K562 (cell line): ENCODE data around the gene SPATS2L. TPM values are rescaled to one million over a fixed set of nuclear protein-coding genes. Genes with fewer than 3 reads are reported as not detected.

ENCODE experiments used
- CBX1 ChIP-seq: sonication (generic); IDR thresholded peaks from 2 replicates; pipeline ENCODE4 v1.6.1; 2016; ENCODE audit warnings: antibody characterized with exemption, low read depth, mild to moderate bottlenecking
- DMBX1 ChIP-seq: fragments of 250-450 bp; sonication (Bioruptor Pico); IDR thresholded peaks from 2 replicates; pipeline ENCODE4 v1.8.0; 2022; ENCODE audit warnings: inconsistent platforms, mild to moderate bottlenecking, moderate library complexity, borderline replicate concordance
- HDAC8 ChIP-seq: fragments of 450-650 bp; IDR thresholded peaks from 2 replicates; pipeline ENCODE4 v1.6.1; 2016; ENCODE audit warnings: mild to moderate bottlenecking, missing genetic modification characterization, moderate library complexity, missing compliant biosample characterization
- HEY1 ChIP-seq: fragments of 250-450 bp; sonication (Bioruptor Pico); IDR thresholded peaks from 2 replicates; pipeline ENCODE4 v1.5.0; 2020; ENCODE audit warnings: mild to moderate bottlenecking, moderate library complexity, borderline replicate concordance
- HMG20A ChIP-seq: fragments of 450-650 bp; formaldehyde crosslinking; conservative IDR thresholded peaks from 2 replicates; pipeline ENCODE4 v1.4.0; 2020; ENCODE audit warnings: mild to moderate bottlenecking, mixed read lengths
- HSF4 ChIP-seq: fragments of 250-450 bp; sonication (Bioruptor Pico); IDR thresholded peaks from 2 replicates; pipeline ENCODE4 v2.1.2; 2022; ENCODE audit warnings: mild to moderate bottlenecking, moderate library complexity, borderline replicate concordance
- NFIC ChIP-seq: fragments of 450-650 bp; IDR thresholded peaks from 2 replicates; pipeline ENCODE4 v1.6.1; 2017; ENCODE audit warnings: mild to moderate bottlenecking, inconsistent platforms
- SRSF7 ChIP-seq: fragments of 200-400 bp; formaldehyde crosslinking; optimal IDR thresholded peaks from 2 replicates; pipeline ENCODE3; 2017; ENCODE audit warnings: mild to moderate bottlenecking, low read depth, low read length
- TAL1 ChIP-seq: fragments of 450-650 bp; IDR thresholded peaks from 2 replicates; pipeline ENCODE4 v1.6.1; 2016; ENCODE audit warnings: mild to moderate bottlenecking
- ZNF707 ChIP-seq: fragments of 250-450 bp; sonication (Bioruptor Pico); conservative IDR thresholded peaks from 2 replicates; pipeline ENCODE4 v1.8.0; 2022; ENCODE audit warnings: inconsistent platforms, mild to moderate bottlenecking, moderate library complexity
- polyA plus RNA-seq, 8 experiments: library from polyadenylated mRNA; depleted of rRNA in 4 of 8; stranded (reverse) in 5 of 8; unstranded in 3 of 8; fragments of >200 nt; fragmentation: Nextera tagmentation in 2 of 8; fragmentation: Illumina TruSeq in 1 of 8; extraction: Ambion mirVana in 2 of 8; extraction: Trizol in 1 of 8; gene quantifications; 2 replicates each; pipeline versions ENCODE4 v1.2.1 to v1.2.3, GENCODE V29; 2011 to 2014; ENCODE audit warnings: inconsistent platforms in 1 of 8, missing spikeins in 1 of 8
- total RNA-seq, 7 experiments: library from RNA; depleted of rRNA in 6 of 7; stranded (reverse); fragments of >200 nt in 6 of 7; fragmentation: Illumina TruSeq in 2 of 7; extraction: Trizol in 2 of 7; gene quantifications; 2 replicates each; pipeline versions ENCODE4 v1.2.1 to v1.2.3, GENCODE V29; 2011 to 2021; ENCODE audit warnings: low replicate concordance in 1 of 7
- TF ChIP-seq, protein P1 (sequence below): fragments of 450-650 bp; IDR thresholded peaks from 2 replicates; pipeline ENCODE4 v1.6.1; 2016; ENCODE audit warnings: borderline replicate concordance
- TF ChIP-seq, protein P2 (sequence below): sonication (generic); formaldehyde crosslinking; IDR thresholded peaks from 2 replicates; pipeline ENCODE4 v1.8.0; 2023; ENCODE audit warnings: mild to moderate bottlenecking, missing genetic modification reagents

Gene SPATS2L
- total and polyA plus RNA-seq, 9 of the 15 experiments (the other 6 are each of a cell fraction or from before 2014, with no cell fraction given), result 11.3 to 41.5 (median 24.9) TPM

DNA sequence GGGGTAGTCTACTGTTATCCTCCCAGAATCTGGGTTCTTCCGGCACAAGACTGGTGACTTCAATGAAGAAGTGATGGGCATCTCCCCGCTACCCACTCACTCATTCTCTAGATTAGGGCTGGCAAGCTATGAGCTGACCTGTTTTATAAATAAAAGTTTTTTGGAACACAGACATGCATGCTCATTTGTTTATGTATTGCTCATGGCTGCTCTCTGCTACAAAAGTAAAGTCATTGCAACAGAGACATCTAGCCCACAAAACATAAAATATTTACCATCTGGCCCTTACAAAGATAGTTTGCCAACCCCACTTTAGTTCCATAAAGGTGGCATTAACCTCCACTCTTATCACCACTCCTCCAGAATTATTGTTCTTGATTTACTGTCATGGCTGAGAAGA lies 39.1 kb upstream of the SPATS2L start (continued):
- TF ChIP-seq HMG20A (CRISPR knock-in tag), result no peak
- no peak for TF ChIP-seq NFIC
- TF ChIP-seq, protein P1, sequence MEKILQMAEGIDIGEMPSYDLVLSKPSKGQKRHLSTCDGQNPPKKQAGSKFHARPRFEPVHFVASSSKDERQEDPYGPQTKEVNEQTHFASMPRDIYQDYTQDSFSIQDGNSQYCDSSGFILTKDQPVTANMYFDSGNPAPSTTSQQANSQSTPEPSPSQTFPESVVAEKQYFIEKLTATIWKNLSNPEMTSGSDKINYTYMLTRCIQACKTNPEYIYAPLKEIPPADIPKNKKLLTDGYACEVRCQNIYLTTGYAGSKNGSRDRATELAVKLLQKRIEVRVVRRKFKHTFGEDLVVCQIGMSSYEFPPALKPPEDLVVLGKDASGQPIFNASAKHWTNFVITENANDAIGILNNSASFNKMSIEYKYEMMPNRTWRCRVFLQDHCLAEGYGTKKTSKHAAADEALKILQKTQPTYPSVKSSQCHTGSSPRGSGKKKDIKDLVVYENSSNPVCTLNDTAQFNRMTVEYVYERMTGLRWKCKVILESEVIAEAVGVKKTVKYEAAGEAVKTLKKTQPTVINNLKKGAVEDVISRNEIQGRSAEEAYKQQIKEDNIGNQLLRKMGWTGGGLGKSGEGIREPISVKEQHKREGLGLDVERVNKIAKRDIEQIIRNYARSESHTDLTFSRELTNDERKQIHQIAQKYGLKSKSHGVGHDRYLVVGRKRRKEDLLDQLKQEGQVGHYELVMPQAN, result no peak
- TF ChIP-seq ZNF707 (CRISPR knock-in tag), result no peak
- TF ChIP-seq SRSF7, result no peak
- no peak for TF ChIP-seq HDAC8 (tag)
- TF ChIP-seq, protein P2, sequence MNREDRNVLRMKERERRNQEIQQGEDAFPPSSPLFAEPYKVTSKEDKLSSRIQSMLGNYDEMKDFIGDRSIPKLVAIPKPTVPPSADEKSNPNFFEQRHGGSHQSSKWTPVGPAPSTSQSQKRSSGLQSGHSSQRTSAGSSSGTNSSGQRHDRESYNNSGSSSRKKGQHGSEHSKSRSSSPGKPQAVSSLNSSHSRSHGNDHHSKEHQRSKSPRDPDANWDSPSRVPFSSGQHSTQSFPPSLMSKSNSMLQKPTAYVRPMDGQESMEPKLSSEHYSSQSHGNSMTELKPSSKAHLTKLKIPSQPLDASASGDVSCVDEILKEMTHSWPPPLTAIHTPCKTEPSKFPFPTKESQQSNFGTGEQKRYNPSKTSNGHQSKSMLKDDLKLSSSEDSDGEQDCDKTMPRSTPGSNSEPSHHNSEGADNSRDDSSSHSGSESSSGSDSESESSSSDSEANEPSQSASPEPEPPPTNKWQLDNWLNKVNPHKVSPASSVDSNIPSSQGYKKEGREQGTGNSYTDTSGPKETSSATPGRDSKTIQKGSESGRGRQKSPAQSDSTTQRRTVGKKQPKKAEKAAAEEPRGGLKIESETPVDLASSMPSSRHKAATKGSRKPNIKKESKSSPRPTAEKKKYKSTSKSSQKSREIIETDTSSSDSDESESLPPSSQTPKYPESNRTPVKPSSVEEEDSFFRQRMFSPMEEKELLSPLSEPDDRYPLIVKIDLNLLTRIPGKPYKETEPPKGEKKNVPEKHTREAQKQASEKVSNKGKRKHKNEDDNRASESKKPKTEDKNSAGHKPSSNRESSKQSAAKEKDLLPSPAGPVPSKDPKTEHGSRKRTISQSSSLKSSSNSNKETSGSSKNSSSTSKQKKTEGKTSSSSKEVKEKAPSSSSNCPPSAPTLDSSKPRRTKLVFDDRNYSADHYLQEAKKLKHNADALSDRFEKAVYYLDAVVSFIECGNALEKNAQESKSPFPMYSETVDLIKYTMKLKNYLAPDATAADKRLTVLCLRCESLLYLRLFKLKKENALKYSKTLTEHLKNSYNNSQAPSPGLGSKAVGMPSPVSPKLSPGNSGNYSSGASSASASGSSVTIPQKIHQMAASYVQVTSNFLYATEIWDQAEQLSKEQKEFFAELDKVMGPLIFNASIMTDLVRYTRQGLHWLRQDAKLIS, result no peak
- no peak for TF ChIP-seq HSF4
- TF ChIP-seq HEY1 (CRISPR knock-in tag), result no peak
- no peak for TF ChIP-seq DMBX1
- TF ChIP-seq CBX1, result no peak
- no peak for TF ChIP-seq TAL1
